HG02973 (cell line): ENCODE measurements around the gene MAN1A2.
"Not testable (repeated sequence)": the region's sequence is repeated elsewhere in the genome, so short reads cannot be mapped to it uniquely, and the experiment has no call there.

Source experiments
- ATAC-seq: cut with Tn5 transposase; IDR thresholded peaks from one replicate; pipeline ENCODE4 v1.9.1; 2021; ENCODE audit warnings: moderate library complexity; ENCODE audit not compliant: unreplicated experiment

MAN1A2 gene

DNA sequence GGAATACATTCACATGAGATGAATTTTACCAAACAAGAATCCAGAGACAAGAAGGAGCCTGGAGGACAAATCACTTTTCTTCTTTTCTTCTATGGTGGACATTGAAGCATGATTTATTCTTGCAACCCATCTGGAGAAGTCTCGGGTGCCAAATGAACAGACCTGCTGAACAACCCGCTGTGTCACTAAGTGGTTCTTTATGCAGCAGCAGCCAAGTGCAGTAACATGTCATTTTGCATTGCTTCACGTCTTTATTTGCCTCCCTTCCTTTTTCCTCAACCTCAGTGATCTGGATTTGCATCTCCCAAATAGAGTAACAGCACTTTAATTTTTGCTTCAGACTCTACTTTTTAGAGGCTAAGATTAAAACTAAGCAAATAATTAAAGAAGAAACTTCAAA, 188.6 kb downstream of the MAN1A2 start:
- ATAC-seq = no peak

DNA sequence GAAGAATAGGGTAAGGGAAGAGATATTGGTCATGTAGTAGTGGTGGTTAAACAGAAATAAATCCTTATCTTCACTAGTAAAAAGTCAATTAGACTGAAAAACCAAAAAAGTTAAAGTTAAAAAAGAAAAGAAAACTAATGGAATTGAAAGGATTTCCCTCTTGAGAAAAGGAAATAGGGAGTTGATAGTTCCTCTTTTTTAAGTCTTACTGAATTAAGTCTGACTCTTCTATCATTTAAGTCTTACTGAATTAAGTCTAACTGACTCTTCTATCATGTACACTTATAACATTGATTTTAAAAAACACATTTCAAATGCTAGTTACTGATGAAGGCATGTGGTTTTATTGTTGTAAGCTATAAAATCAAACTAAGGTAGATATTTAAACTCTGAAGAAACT, 189.1 kb downstream of the MAN1A2 start:
- ATAC-seq = no peak

DNA sequence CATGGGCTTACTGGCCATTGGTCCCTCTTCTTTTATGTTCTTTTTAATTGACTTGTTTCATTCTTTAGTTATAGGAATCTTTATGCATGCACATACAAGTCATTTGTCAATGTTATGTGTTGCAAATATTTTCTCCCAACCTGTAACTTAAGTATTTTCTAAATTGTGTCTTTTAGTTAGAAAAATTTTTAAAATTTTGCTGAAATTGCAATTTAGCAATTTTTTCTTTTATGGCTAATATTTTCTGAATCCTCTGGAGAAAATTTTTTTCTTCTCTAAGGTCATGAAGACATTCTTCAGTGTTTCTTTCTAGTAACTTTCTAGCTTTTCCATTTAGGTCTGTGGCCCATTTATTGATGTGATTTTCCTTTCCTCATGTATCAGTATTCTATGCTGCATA, 189.7 kb downstream of the MAN1A2 start:
- no peak for ATAC-seq

DNA sequence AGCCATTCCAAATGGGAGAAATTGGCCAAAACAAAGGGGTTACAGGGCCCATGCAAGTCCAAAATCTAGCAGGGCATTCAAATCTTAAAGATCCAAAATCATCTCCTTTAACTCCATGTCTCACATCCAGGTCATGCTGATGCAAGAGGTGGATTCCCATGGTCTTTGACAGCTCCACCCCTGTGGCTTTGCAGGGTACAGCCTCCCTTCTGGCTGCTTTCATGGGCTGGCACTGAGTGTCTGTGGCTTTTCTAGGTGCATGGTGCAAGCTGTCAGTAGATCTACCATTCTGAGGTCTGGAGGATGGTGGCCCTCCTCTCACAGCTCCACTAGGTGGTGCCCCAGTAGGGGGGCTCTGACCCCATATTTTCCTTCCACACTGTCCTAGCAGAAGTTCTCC, 191.2 kb downstream of the MAN1A2 start:
- ATAC-seq = not testable (repeated sequence)

DNA sequence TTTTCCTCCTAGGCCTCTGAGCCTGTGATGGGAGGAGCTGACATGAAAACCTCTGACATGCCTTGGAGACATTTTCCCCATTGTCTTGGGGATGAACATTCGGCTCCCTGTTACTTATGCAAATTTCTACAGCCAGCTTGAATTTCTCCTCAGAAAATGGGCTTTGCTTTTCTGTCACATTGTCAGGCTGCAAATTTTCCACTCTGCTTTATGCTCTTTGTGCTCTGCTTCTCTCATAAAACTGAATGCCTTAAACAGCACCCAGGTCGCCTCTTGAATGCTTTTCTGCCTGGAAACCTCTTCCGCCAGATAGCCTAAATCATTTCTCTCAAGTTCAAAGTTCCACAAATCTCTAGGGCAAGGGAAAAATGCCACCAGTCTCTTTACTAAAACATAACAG, 191.9 kb downstream of the MAN1A2 start:
- ATAC-seq = no peak

DNA sequence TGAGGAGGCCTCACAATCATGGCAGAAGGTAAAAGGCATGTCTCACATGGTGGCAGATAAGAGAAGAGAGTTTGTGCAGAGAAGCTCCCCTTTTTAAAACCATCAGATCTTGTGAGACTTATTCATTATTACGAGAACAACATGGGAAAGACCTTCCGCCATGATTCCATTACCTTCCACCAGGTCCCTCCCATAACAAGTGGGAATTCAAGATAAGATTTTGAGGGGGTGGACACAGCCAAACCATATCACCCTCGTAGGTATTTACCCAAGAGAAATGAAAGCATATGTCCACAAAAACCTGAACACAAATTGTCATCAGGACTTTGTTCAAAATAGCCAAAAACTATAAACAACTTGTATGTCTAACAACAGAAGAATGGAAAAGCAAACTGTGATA, 192.7 kb downstream of the MAN1A2 start:
- no peak for ATAC-seq

DNA sequence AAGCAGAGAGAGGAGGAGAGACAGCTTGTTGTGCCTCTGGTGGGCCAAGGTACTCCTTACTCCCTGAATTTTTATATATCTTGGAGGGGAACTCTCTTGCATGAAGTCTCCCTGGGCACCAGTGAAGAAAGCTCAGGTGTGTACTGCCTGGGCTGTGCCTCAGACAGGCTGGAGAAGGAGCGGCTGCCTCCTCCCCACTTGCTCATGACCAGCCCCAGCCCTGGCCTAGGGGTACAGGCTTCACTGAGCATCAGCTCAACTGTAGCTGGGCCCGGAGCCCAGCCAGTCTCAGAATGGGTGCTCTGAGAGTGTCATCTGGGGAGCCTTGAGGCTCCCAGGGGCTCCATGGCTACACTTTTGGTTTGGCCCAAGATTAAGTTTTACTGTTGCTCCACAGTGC, 193.8 kb downstream of the MAN1A2 start:
- ATAC-seq = no peak

DNA sequence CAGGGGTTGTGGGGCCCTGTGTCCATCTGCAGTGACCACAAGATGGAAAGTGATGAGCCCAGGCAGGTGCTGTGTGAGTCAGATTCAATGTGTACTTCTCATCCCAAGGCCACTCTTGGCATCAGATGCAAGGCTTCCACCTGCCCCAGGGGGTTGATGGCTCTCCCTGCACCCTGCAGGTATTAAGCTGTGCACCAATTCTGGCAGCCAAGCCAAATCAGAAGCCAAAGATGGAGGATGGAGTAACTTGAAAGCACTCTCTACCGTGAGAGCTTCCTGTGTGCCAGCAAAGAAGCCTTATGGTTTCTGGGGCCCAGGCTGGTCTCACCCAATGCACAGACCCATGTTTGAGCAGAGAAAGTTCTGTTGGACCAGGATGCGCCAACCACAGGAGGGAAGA, 194.3 kb downstream of the MAN1A2 start:
- no peak for ATAC-seq

DNA sequence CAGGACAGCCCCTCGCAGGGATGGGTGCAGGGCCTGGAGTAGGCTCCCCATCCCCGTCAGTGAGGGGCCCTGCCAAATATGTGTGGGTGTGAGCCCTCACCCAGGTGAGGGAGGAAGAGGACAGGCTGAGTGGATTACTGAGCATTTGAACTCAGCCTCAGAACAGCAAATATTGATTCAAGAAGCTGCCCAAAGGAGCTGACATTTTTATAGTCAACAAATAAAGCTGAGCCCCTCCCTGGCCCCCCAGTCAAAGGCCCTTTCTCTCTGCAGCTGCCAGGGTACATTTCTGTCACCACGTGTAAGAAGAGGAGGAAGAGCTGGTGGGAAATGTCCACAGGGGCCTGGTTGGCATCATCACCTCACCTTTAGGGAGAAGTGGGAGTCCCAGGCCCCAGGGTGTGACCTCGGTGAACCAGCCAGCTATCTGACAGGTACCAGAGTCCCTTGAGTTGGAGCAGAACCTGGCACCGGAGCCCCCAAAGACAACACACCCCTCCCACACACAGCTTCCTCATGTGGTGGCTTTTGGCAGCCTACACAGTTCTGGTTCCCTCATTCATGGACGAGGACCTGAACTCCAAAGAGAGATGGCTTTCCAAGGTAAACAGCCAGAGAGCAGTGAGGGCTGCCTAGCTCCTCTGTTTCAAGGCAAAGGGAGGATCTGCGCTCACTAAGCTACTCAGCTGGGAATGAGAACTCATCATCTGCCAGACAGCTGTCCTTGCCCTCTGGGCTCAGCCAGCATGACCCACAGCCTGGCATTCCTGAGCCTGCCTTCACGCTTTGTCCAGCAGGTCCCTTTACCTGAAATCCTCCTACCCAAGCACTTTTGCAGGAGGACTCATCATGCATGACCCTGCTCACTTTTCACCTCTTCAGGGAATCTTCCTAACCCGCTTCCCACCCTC, 195.6 kb downstream of the MAN1A2 start:
- ATAC-seq = no peak

DNA sequence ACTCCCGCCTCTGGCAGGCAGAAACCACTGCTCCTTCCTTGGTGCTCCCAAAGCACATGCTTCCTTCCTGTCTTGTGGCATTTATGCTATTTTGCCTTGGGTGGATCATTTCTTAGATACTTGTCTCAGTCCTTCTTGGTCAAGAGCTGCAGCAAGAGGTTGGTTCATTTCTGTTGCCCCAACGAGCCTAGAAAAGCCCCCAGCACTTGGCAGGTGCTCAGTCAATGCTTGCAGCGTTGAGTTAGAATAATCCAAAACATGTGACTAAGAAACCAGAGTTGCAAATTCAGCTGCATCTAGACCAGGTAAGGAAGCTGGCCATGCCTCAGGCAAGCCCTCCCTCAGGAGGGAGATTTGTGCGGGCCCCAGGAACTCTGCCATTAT, 196.2 kb downstream of the MAN1A2 start:
- ATAC-seq = no peak

DNA sequence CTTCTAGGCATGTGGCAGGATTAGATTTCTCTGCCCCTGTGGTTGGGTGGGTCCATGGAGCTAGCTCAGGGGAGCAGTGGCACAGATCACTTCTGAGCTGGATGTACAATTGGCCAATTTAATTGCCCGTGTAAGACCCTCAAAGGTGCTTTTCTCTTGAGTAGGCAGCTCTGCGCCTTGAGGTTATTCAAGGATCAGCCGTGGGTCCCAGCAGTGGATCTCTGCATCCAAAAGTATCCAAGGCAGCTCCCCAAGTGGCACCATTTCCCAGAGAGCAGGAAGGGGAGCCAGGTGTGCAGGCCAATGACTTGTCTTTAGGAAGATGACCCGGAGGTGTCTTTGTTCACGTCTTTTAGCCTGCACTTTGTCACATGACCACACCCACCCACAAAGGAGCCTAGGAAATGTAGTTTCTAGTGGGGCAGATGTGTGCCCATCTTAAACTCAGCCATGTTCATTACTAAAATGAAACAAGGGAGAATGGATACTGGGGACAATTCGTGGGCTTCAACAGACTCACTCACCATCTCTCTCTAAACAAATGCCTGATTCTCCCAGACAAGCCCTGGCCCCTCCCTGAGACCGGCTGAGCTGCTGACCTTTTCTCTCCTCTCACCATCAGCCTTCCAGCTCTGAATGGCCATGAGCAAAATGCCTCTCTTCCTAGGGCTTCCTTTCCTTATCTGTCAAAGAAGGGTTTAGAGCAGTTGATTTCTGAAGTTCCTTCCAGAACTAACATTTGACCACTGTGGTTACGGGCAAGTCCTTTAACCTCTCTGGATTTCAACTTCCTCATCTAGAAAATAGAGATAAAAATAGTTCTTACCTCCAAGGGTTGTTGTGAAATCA, 197.2 kb downstream of the MAN1A2 start:
- no peak for ATAC-seq

DNA sequence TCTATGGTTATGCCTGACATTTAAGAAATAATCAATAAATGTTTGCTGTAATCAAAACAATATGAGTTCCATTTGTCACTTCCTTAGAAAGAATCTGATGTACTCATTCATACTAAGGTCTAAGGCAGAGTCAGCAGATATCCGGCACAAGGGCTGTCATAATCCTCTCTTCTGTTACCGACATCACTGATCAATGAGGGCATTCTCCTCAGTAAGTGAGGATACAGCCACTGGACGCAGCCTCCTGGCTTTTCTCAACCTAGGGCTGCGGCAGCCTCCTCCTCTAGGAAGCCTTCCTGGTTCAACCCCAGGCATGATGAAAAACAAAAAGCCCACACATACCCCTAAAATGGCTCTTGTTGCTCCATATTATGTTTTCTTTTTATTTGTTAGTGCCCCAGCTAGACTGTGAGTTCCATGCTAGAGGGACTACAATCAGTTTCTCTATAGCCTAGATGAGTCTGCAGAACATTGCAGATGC, 197.9 kb downstream of the MAN1A2 start:
- ATAC-seq = no peak

DNA sequence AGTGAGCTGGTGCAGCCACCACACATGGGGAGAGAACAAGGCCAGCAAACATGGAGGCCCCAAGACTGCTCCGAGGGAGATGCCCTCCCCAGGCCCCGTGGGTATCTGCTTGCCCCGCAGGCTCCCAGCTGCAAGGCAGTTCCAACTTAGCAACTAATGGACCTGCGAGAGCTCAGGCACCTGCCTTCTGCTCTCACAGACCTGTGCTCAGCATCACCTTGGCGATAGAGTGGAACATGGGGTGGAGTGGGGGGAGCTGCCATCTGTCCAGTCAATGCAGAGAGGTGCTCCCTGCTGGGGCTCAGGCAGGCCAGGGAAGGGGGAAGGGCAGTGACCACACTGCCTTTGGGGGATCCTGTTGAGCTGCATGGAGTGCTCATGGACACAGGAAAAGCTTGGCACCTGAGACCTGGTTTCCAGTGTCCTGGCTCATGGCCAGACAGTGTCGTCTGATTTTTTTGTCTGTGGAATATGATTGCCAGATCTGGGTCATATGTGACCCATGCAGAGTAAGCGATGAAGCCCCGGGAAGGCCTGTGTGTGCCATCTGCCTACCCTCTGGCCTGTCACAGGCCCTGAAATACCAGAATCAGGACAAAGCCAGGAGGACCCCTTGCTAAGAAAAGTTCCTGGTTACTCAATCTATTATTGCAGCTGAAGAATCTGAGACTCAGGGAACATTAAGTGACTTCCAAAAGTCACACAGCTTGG, 198.7 kb downstream of the MAN1A2 start:
- no peak for ATAC-seq

DNA sequence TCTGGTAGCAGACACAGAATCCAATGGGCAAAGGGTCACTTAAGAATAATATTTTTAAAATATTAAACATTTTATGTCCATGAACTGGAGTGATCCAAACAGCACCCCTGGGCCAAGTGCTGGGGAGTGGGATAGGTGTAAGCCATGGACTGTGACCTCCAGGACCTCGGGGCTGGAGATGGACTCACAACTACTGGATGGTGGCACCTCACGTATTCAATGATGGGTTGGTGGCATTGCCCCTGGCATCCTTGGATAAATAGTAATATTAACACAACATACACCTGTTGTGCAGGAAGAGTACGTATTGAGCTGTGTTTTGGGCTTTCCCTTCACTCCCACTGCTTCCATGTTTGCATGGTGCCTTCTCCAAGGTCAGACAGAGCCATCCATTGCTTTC, 199.3 kb downstream of the MAN1A2 start:
- no peak for ATAC-seq

DNA sequence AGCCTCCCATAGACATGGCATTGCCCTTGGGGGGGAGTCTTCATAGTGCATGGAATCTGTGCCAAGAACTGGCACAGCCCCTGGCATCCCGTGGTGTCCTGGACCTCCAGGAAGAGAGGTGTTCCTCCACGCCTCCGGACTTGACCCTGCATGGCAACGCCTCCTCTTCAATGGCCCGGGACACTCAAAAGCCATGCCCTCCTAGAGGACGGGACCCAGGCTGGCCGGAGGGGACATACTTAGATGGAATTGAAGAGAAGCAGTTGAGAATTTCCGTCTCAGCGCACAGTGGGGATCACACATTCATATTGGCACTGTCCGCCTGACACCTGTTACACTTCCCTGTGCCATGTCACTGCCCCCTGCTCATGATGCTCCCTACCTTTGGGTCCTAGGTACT, 200.2 kb downstream of the MAN1A2 start:
- ATAC-seq = no peak

DNA sequence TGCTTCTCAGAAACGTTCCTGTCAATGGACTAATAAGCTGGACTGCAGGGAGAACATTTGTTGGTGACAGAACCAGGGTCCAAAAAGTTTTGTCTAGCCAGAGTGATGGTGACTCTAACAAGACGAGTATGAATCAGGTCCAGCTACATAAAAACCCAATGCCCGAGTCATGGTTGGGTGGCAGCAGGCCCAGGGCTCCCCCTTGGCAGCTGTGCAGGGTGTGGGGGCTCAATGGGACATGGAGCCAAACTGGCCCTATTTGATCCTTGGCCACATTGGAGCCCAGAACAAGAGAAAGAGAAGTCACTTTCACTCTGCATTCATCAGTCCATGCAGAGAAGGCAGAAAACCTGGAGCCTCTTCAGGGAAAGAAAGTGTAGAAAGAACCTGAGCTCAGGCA, 200.7 kb downstream of the MAN1A2 start:
- no peak for ATAC-seq

DNA sequence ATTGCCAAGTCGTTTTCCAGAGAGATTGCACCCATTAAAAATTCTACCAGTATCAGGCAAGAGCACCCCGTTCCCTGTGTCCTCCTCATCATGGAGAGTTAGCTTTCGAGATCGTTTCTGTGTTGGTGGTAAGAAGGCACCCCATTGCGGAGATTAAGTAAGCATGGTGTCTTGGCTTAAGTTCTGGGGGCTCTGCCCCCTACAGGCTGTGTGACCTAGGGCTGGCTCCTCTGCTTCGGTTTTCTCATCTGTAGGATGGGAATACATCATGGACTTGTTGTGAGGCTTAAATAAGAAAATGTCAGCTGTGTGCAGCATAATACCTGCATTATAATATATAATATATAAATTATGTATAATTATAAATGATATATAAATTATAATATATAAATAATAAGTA, 201.8 kb downstream of the MAN1A2 start:
- no peak for ATAC-seq

DNA sequence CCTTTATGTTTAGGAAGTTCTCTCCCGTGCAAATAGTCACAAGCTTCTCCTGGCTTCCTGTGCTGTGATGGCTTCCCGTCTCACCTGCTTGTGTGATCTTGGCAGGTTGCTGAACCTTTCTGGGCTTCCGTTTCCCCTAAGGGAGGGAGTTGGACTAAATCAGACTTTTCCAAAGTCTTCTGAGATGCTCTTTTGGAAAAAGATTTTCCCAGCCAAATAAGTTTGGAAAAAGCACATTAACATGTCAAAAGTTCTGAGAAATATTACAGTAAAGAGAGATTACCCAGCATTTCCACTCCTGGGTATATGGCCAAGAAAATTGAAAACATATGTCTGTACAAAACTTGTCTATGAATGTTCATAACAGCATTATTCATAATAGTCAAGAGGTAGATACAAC, 202.6 kb downstream of the MAN1A2 start:
- ATAC-seq = no peak

DNA sequence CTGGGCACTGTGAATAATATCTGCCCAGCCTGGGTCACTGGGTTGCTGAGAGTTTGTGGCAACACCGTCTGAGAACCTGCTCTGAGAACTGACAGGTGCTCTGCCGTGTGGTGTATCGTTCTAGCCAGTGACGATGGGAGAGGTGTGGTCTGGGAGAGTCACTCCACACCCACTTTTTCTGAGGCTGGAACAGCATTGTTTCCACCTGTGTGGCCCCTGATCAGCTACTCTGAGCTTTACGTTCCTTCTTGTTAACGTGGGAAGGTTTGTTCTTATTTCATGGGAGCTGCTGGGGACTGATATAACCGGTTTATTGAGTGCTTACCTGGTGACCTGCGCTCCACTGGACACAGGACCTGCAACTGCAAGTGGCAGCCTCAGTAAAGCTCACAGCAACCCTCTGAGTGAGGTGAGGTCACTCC, 203.8 kb downstream of the MAN1A2 start:
- ATAC-seq = no peak

DNA sequence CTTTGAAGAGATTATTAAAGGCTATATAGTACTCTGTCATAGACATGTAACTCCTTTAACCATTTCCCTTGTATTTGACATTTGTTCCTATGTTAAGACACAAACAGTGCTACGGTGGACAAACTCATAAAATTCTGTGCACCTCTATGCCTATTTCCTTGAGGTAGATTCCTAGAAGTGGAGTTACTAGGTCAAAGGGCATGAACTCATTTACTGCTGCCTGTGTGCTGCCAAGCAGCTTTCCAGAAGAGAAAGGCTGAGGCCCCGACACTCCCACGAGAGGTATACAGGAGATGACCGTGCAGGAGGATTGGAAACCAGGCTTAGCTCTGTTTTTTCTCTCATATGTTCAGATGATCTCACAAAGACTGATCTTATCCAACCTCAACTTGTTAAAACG, 204.2 kb downstream of the MAN1A2 start:
- no peak for ATAC-seq

DNA sequence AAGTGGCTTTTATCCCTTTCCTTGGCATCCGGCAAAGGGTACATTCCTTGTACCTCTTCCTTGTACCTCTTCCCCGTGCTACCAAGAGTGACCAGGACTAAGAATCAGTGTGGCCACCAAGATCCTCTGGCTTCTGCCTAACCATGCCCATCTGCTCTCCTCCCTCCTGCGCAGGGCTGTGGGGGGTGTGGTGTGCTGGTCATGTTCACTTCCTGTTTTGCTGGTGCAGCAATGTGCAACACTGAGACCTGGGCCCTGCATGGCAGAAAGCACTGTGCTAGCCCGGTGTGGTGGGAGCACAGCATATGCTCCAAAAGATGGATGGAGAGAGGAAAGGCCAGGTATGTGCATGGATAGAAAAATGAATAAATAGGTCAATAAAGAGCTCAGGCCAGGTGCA, 205.3 kb downstream of the MAN1A2 start:
- ATAC-seq = no peak
